NK-92 (cell line): ENCODE results near the gene ABCA12.

Experiments used
- DNase-seq: peaks from one replicate; lab custom pipeline; 2025; ENCODE audit not compliant: unreplicated experiment; lab: John Stamatoyannopoulos, UW

Gene ABCA12

GRCh38 chr2:215052404-215052803, 86.0 kb downstream of the ABCA12 start:
- no peak for DNase-seq

GRCh38 chr2:215049341-215049740, 89.1 kb downstream of the ABCA12 start:
- DNase-seq: no peak

- no peak for DNase-seq
These were observed 100.0 kb downstream of the ABCA12 start for GRCh38 chr2:215038421-215038820.

- DNase-seq: no peak
These were observed 102.1 kb downstream of the ABCA12 start for GRCh38 chr2:215036314-215036713.

GRCh38 chr2:215034154-215034553, 104.3 kb downstream of the ABCA12 start:
- no peak for DNase-seq

- DNase-seq: no peak
These were observed 106.3 kb downstream of the ABCA12 start for GRCh38 chr2:215032153-215032552.

- no peak for DNase-seq
These were observed 107.1 kb downstream of the ABCA12 start for GRCh38 chr2:215031321-215031720.

GRCh38 chr2:215029936-215030335, 108.5 kb downstream of the ABCA12 start:
- DNase-seq: no peak

GRCh38 chr2:215028231-215028630, 110.2 kb downstream of the ABCA12 start:
- DNase-seq: no peak

- DNase-seq: no peak
These were observed 110.6 kb downstream of the ABCA12 start for GRCh38 chr2:215027779-215028178.

GRCh38 chr2:215022910-215023309, 115.5 kb downstream of the ABCA12 start:
- DNase-seq: no peak

GRCh38 chr2:215022418-215022817, 116.0 kb downstream of the ABCA12 start:
- DNase-seq: no peak

GRCh38 chr2:215020283-215020682, 118.1 kb downstream of the ABCA12 start:
- no peak for DNase-seq

- DNase-seq: no peak
These were observed 118.8 kb downstream of the ABCA12 start for GRCh38 chr2:215019521-215020145.

GRCh38 chr2:215019085-215019484, 119.3 kb downstream of the ABCA12 start:
- no peak for DNase-seq

- no peak for DNase-seq
These were observed 123.0 kb downstream of the ABCA12 start for GRCh38 chr2:215015421-215015820.

GRCh38 chr2:215010390-215010789, 128.0 kb downstream of the ABCA12 start:
- no peak for DNase-seq

GRCh38 chr2:215003001-215003400, 135.4 kb downstream of the ABCA12 start:
- DNase-seq: no peak

- no peak for DNase-seq
These were observed 135.9 kb downstream of the ABCA12 start for GRCh38 chr2:215002500-215002899.

GRCh38 chr2:215000721-215001120, 137.7 kb downstream of the ABCA12 start:
- no peak for DNase-seq

- no peak for DNase-seq
These were observed 142.3 kb downstream of the ABCA12 start for GRCh38 chr2:214995926-214996670.

- DNase-seq: no peak
These were observed 143.0 kb downstream of the ABCA12 start for GRCh38 chr2:214995409-214995808.

GRCh38 chr2:214992911-214993310, 145.5 kb downstream of the ABCA12 start:
- no peak for DNase-seq
